ENCODE data around the gene ESR2.

The ESR2 gene

GRCh38 chr14:64117671-64118402, 176.3 kb downstream of the ESR2 start:
- no peak overlapping the region for H3K9ac ChIP-seq (ENCODE audit: low read length)

GRCh38 chr14:64115401-64115800, 178.8 kb downstream of the ESR2 start:
- Histone ChIP-seq H3K9ac (ENCODE audit: low read length) (no peak overlapping the region), H3K9me2 (replicated peaks; ENCODE audit: insufficient read depth, low read length) (no peaks in the 10 kb centered on the region), H4K20me1 (ENCODE audit: low read depth, low read length) (no peaks in the 10 kb centered on the region), H3K4me3 (ENCODE audit: insufficient read depth, low read length, poor library complexity, severe bottlenecking) (no peak overlapping the region), H3K36me3 (ENCODE audit: low read length) (peaks cover 50% of the 10 kb centered on the region), H3K4me2 (ENCODE audit: low read depth, low read length, poor library complexity, severe bottlenecking) (no peak overlapping the region), H3K27me3 (ENCODE audit: low read length) (no peaks in the 10 kb centered on the region), H3K9me3 (ENCODE audit: insufficient read depth, low read length) (no peaks in the 10 kb centered on the region), H3K27ac (ENCODE audit: low read depth, low read length) (no peak overlapping the region), H3F3A (ENCODE audit: insufficient read depth) (no peaks in the 10 kb centered on the region), H3K79me2 (ENCODE audit: insufficient read depth, low read length) (no peaks in the 10 kb centered on the region), H2AFZ (ENCODE audit: low read depth, low read length, severe bottlenecking) (no peak overlapping the region)
- no peak for TF ChIP-seq CTCF (IDR thresholded peaks at IDR 0.05; ENCODE audit: insufficient read depth, low read length, poor library complexity, severe bottlenecking)
- no peak for TF ChIP-seq EZH2phosphoT487 (conservative IDR thresholded peaks at IDR 0.05; ENCODE audit: low read length)

More at GRCh38 chr14:64117671-64118402, 176.3 kb downstream of the ESR2 start:
- H3K4me2 ChIP-seq (ENCODE audit: low read depth, low read length, poor library complexity, severe bottlenecking) = no peak overlapping the region
- no peaks in the 10 kb centered on the region for H3K79me2 ChIP-seq (ENCODE audit: insufficient read depth, low read length)
- no peaks in the 10 kb centered on the region for H3F3A ChIP-seq (ENCODE audit: insufficient read depth)
- no peaks in the 10 kb centered on the region for H3K27me3 ChIP-seq (ENCODE audit: low read length)
- no peaks in the 10 kb centered on the region for H3K9me3 ChIP-seq (ENCODE audit: insufficient read depth, low read length)
- H3K9me2 ChIP-seq (replicated peaks; ENCODE audit: insufficient read depth, low read length) = no peaks in the 10 kb centered on the region
- H3K36me3 ChIP-seq (ENCODE audit: low read length) = peaks cover 50% of the 10 kb centered on the region
- no peaks in the 10 kb centered on the region for H4K20me1 ChIP-seq (ENCODE audit: low read depth, low read length)
- no peak overlapping the region for H3K4me3 ChIP-seq (ENCODE audit: insufficient read depth, low read length, poor library complexity, severe bottlenecking)
- TF ChIP-seq EZH2phosphoT487 (conservative IDR thresholded peaks at IDR 0.05; ENCODE audit: low read length) = no peak
- no peak for TF ChIP-seq CTCF (IDR thresholded peaks at IDR 0.05; ENCODE audit: insufficient read depth, low read length, poor library complexity, severe bottlenecking)
- no peak overlapping the region for H3K27ac ChIP-seq (ENCODE audit: low read depth, low read length)
- no peak overlapping the region for H2AFZ ChIP-seq (ENCODE audit: low read depth, low read length, severe bottlenecking)

GRCh38 chr14:64114796-64115195, 179.4 kb downstream of the ESR2 start:
- no peak overlapping the region for H3K9ac ChIP-seq (ENCODE audit: low read length)
- H3K79me2 ChIP-seq (ENCODE audit: insufficient read depth, low read length) = no peaks in the 10 kb centered on the region
- no peaks in the 10 kb centered on the region for H4K20me1 ChIP-seq (ENCODE audit: low read depth, low read length)
- H3K36me3 ChIP-seq (ENCODE audit: low read length) = peaks cover 51% of the 10 kb centered on the region
- H3K4me2 ChIP-seq (ENCODE audit: low read depth, low read length, poor library complexity, severe bottlenecking) = no peak overlapping the region
- H3K4me3 ChIP-seq (ENCODE audit: insufficient read depth, low read length, poor library complexity, severe bottlenecking) = no peak overlapping the region
- no peak for TF ChIP-seq EZH2phosphoT487 (conservative IDR thresholded peaks at IDR 0.05; ENCODE audit: low read length)
- TF ChIP-seq CTCF (IDR thresholded peaks at IDR 0.05; ENCODE audit: insufficient read depth, low read length, poor library complexity, severe bottlenecking) = no peak
- H3K27ac ChIP-seq (ENCODE audit: low read depth, low read length) = no peak overlapping the region
- no peak overlapping the region for H2AFZ ChIP-seq (ENCODE audit: low read depth, low read length, severe bottlenecking)
- no peaks in the 10 kb centered on the region for H3K9me2 ChIP-seq (replicated peaks; ENCODE audit: insufficient read depth, low read length)
- no peaks in the 10 kb centered on the region for H3K9me3 ChIP-seq (ENCODE audit: insufficient read depth, low read length)
- H3K27me3 ChIP-seq (ENCODE audit: low read length) = no peaks in the 10 kb centered on the region
- no peaks in the 10 kb centered on the region for H3F3A ChIP-seq (ENCODE audit: insufficient read depth)

Measured in SU-DHL-6 (cell line).